G401.6 (cell line): ENCODE data around the gene LRRC37A3.
"Not testable (repeated sequence)": the region's sequence is repeated elsewhere in the genome, so short reads cannot be mapped to it uniquely, and the experiment has no call there.

ENCODE experiments used
- FAIRE-seq: peaks from 2 replicates; lab custom pipeline; 2012; peaks lifted over from hg19 to GRCh38; lab: Jason Lieb, UNC

Gene LRRC37A3

DNA sequence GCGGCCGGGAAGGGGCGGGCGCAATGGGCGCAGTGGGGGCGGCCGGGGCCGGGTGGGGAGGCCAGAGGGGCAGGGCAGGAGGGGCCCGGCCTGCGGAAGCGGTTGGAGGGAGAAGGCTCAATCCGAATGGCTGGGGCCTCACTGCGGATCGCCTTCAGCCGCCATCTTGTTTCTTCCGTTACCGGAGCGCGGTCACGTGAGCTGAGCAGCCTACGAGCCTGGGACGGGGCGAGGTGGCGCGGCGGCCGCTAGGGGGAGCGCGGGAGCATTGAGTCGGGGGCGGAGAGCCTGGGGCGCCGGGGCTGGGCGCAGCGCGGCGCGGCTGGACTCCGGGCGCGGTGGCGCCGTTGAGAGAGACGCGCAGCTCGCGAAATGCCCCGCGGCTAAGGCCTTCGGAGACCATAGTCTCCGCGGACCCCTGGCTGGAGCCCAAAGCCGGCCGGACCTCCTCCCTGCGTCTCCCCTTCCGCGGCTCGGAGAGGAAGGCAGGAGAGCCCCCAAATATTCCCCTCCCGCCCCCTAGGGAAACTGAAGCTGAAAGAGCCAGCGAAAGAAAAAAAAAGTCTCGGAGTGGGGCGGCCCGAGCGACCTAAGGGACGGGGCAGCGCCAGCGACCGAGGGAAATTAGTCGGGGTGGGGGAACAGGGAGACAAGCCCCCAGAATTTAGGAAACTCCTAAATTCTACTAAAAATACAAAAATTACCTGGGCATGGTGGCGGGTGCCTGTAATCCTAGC is at the start of gene LRRC37A3:
LRRC37A3 (minus strand) TSS at position 190 of the 737 bp plus-strand sequence. CDS start 22,221 bp downstream, outside the sequence.
- not testable (repeated sequence) for FAIRE-seq

DNA sequence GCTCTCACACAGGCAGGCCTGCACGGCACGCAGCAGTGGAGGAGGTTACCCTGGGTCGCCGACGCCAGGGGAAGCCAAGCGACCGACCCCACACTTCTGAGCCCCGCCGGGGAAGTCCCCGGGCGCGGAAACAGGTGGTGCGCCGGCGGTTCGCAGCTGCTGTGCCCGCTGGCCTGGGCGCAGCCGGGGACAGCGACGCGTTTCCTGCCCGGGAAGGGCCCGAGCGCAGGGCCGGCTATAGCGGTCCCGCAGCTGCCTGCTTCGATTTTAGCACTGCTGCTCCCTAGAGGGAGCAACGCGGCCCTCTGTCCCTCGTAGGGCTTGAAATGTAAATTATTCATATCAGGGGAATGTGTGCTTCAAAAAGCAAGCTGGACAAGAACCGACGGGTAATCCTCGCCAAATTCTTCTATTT is 46.6 kb upstream of the LRRC37A3 start:
- peak; percentile 37 for FAIRE-seq

DNA sequence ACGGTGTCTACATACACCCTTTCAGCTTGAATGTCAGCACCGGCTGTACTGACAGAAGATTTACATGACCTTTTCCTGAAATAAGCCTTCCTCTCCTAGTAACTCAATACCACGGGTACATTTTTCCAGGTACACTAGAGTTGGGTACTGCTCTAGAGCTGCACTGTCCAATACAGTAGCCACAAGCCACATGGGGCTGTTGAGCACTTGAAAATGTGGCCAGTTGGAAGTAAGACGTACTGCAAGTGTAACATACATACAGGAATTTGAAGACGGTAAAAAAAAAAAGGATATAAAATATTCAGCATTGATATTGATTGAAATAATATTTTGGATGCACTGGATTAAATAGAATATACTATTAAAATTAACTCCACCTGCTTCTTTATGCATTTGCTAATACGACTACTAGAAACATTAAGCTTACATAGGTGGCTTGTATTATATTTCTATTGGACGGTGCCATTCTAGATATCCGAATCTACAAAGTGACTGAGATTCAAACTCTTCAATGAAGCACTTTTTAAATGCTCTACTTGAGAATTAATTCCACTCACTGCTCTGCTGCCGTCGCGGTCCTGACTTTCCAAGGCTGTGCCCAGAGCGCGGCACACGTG is 46.1 kb upstream of the LRRC37A3 start:
- peak; percentile 42 for FAIRE-seq

DNA sequence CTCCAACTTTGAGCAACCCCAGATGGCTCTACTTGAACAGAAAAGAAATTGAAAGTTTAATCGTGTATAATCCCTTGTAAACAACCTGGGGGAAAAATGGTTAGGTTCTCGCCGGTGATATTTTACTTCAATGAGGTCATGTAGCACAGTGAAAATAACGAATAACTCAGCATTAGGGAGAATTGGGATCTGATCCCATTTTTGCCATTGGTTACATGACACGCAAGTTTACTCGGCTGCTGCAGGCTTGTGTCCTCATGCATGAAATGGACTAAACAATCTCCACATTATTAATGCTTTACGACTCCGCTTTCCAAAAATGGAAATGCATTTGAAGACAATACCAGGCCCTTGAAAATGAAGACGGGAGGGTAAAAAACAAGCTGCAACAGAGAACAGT is 45.5 kb upstream of the LRRC37A3 start:
- FAIRE-seq = no peak

DNA sequence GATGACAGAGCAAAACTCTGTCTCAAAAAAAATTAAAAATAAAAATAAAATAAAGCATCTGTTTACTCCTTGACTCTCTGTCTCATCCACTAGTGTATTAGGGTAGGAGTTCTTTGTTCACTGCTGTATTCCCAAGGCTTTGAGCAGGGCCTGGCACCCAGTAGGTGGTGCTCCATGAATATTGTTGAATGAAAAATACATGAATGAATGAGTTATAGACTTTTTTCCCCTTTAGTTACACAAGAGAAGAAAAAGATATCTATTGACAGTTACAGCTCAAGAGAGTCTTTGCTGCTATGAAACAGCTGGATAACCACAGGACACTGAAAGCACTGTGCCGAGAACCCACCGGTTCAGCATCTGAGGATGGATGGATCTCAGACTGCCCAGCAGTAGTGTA is 44.5 kb upstream of the LRRC37A3 start:
- FAIRE-seq = not testable (repeated sequence)

DNA sequence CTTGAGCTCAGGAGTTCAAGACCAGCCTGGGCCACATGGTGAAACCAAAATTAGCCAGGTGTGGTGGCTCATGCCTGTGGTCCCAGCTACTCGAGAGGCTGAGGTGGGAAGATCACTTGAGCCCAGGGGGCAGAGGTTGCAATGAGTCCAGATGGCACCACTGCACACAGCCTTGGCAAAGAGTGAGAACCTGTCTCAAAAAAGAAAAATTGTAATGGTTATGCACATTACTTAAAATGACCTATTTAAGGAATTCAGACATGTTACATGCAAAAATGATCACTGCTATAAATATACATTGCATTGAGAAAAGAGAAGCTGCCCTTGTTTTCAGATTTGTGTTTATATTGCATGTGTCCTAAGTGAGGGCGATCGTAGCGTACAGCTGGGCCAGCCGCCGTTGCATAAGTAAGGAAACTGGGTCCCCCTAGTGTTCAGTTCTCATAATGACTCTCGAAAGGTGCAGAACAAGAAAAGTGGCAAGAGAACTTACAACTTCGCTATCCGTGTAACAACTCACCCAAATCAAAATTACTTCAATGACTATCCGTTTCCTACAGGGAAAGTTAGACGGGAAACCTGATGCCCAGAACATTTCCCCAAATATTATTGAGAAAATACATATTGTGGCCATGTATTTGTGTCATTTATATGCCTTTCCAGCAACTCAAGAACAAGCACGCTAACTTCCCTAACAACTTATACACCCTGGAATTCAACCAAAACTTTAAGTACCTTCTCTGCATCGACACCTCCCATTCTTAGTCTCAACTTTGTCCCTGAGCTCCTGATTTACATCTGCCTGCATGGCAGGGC is 42.5 kb upstream of the LRRC37A3 start:
- peak; percentile 93 for FAIRE-seq

DNA sequence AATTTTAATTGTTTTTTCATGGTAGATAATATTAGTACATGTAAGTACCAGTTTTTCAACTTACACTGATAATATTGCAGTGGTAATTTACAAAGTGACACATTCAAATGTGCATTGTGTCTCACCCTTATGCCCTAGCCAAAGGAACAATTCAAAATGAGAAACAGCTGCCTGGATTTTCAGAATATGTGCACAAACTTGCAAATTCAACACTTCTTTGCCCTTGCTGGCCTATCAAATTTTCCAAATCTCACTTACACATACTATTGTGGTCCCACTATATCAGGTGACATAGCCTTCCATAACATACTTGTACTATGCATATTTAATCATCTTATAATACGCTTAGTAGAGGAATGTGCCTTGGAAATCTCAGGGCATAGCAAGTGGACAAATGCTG is 32.6 kb upstream of the LRRC37A3 start:
- no peak for FAIRE-seq

DNA sequence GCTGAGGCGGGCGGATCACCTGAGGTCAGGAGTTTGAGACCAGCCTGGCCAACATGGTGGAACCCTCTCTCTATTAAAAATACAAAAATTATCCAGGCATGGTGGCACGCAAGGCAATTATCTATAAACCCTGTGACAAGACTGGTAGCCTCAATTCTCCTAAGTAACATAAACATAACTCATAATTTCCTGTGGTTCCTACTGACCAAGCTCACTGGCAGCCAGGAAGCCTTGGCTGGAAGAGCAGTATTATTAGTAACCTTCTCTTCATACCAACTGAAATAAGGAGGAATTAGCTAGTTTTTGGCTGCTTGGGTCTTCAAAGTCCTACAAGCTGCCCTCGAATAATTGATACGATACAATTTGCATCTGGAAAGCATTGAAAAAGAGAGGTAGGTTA is 31.6 kb upstream of the LRRC37A3 start:
- FAIRE-seq = no peak

DNA sequence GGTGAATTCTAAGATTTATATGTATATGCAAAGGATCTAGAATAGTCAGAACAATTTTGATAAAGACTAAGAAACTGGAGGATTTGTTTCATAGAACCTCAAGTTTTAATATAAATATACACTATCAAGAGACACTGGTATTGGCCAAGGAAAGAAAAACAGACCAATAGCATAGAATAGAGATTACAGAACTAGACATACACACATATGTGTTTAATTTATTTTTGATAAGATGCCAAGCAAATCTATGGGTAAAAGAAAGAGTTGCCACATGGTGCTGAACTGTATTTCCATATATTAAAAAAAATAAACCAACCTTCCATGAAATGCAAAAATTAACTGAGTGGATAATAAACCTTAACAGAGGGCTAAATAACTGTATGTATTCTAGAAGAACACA is 27.9 kb upstream of the LRRC37A3 start:
- FAIRE-seq = no peak

DNA sequence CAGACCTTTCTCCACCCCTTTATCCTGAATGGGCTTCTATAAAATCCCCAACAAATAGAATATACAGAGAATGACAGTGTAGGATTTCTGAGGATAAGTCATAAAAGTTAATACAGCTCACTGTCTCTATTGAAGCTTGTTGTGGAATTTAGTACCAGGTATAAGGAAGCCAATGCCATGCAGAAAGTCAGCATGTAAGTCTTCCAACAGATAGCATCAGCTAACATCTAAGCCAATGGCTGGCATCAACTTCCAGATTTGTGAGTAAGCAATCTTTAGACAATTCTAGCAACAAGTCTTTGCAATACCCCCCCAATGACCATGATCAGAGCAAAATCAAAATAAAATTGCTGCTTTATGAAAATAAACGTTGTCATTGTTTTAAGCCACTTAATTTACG is 22.5 kb upstream of the LRRC37A3 start:
- no peak for FAIRE-seq

DNA sequence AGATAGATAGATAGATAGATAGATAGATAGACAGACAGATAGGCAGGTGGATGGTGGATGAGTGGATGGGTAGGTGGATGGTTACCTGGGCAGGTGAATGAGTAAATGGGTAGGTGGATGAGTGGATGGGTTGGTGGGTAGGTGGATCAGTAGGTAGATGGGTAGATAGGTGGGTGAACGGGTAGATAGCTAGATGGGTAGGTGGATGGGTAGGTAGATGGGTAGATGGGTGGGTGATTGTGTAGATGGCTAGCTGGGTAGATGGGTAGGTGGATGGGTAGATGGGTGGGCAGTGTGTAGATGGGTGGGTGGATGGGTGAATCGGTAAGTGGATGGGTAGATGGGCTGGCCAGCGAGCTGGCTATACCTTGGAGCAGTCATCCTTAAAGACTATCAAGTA is 21.8 kb upstream of the LRRC37A3 start:
- FAIRE-seq = no peak

DNA sequence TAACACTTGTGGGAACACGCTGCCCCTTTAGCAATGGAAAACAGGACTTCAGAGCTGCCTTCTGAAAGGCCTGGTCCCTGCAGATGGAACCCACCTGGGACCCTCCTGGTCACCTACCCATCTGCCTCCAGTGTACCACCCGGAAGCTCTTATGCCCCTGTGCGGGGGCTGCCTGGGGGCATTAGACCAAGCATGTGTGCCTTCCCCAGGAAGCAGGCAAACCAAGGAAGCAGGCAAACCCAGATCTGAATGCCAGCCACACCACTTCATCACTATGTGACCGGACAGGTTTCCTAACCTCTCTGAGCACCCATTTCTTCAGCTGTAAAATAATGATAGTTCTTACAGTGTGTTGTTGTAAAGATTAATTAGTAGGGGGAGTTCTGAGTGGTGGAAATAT is 20.8 kb upstream of the LRRC37A3 start:
- no peak for FAIRE-seq

DNA sequence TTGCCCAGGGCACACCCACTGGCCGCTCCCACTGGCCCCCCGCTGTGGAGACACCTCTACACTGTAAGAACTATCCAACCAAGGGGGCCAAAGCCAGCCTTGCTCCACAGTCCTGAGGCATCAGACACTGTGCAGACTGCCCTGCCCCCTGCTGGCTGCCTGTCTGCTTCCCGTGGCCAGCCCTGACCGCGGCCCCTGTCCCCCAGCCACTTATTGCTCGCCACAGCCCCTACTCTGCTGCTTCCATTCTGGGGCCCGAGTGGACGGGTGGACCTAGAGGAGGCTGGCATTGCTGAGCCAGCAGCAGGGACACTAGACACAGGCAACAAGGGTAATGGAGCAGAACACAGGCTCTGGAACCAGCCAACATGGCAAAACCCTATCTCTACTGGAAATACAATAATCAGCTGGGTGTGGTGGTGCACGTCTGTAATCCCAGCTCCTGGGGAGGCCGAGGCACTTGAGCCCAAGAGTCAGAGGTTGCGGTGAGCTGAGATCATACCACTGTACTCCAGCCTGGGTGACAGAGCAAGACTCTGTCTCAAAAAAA is 19.7 kb upstream of the LRRC37A3 start:
- no peak for FAIRE-seq

DNA sequence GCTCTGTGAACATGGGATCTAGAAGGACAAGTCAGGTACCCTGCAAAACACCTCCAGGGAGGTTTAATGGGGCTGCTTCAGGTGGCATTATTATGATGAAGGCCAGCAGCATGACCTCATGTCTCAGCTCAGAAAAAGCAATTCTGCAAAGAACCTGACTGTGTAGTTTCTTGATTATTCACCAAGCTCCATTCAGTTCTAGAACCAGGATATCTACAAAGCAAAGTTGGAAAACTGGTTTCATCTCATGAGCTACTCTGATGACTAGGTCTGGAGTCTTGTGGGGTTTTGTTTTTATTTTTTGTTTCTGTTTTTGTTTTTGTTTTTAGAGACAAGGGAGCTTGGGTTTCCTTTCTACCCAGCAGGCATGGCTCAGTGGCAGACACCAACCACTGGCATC is 19.0 kb upstream of the LRRC37A3 start:
- no peak for FAIRE-seq

DNA sequence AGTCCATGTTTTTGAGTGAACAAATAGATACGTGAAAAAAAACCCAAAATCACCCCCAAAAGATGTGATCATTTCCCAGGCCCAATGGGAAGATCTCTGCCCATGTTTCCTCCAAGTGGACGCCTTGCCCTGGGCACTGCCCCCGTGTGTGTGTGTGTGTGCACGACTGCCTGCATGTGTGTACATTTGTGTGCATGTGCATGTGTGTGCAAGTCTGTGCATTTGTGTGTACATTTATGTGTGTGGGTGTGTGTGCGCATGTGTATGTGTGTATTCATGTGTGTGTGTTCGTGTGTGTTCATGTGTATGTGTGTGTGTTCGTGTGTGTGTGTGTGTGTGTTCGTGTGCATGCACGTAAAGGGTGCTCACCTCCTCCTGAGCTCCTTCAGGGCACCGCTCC is 16.8 kb upstream of the LRRC37A3 start:
- no peak for FAIRE-seq

DNA sequence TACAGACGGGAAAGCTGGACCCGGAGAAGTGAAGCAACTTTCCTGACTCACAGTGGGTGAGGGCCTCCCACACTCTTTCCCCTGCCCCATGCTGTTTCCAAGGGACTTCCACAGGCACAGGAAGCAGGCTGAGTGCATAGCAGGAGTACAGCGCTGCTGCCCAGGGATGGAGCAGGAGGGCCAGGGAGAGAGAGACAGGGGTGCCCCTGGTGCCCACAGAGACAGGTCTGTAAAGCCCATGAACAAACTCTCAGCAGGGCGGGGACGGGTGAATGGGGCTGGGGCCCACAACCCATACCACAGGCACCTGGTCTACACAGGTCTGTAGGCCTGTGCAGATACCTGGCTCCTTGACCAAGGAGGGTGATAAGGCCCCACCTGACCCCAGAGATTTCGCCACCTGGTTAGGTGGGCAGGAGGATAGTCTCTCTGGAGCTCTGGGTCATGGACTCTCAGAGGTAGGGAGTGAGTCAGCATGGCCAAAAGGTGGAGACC is 15.1 kb upstream of the LRRC37A3 start:
- FAIRE-seq = not testable (repeated sequence)

DNA sequence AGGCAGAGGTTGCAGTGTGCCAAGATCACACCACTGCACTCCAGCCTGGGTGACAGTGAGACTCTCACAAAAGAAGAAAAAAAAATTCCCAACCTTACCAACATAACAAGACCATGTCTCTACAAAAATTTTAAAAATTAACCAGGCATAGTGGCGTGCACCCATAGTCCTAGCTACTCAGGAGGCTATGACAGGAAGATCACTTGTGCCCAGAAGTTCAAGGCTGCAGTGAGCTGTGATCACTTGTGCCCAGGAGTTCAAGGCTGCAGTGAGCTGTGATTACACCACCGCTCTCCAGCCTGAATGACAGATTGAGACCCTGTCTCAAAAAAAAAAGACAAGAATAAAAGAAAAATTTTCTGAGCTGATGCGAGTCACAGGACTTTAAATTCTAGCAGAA is 13.6 kb upstream of the LRRC37A3 start:
- FAIRE-seq = not testable (repeated sequence)

DNA sequence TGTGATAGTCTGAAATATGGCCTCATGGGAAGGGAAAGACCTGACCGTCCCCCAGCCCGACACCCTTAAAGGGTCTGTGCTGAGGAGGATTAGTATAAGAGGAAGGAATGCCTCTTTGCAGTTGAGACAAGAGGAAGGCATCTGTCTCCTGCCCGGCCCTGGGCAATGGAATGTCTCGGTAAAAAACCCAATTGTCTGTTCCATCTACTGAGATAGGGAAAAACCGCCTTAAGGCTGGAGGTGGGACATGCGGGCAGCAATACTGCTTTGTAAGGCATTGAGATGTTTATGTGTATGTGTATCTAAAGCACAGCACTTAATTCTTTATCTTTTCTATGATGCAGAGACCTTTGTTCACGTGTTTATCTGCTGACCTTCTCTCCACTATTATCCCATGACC is 11.1 kb upstream of the LRRC37A3 start:
- FAIRE-seq = not testable (repeated sequence)

DNA sequence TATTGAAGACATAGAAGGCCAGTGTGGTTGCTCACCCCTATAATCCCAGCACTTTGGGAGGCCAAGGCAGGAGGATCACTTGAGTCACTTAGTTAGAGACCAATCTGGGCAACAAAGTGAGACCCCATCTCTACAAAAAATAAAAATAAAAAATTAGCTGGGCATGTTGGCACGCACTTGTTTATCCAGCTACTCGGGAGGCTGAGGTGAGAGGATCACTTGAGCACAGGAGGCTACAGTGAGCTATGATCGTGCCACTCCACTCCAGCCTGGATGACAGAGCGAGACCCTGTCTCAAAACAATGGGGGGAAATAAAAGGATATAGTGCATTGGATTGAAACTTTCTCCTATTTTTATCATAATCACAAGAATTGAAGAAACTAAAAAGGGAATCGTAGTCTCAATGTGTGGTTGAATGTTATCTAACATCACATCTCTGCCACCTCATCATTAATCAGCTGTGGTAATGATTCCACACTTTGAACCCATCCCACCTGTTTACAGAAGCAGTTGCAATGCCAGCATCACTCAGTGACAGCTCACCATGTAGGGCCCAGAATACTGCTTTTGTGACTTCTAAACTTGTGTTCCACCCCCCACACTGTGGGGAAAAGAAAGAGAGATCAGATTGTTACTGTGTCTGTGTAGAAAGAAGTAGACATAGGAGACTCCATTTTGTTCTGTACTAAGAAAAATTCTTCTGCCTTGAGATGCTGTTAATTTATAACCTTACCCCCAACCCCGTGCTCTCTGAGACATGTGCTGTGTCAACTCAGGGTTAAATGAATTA is 10.3 kb upstream of the LRRC37A3 start:
- not testable (repeated sequence) for FAIRE-seq

DNA sequence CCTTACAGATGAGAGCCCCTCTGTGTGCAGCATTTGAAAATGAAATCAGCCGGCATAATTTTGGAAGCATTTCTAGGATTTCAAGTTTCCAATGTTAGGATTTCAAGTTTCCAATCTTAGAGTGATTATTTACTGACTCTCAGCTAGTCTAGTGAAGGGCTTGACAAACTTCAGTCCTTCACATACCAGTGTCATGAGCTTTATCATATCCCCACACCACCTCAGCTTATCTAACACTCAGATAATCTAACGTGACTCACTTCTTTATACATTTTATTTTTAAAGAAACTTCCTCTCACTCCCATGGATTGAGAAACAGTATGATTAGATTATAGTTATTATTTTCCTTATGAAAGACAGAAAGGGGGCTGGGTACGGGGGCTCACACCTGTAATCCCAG is 9.4 kb upstream of the LRRC37A3 start:
- FAIRE-seq = not testable (repeated sequence)

DNA sequence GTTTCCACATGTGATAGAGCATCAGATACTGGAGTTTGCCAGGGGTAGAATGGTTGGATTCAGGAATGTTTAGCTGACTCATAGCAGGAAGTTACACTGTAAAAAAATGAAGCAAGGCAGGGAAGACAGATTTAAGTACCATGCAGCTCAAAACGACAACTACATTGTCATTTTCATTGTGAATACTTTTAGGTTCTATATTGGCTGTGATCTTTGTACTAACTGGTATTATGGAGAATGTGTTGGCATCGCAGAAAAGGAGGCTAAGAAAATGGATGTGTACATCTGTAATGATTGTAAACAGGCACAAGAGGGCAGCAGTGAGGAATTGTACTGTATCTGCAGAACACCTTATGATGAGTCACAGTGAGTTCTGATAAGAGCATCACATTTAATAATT is 8.2 kb upstream of the LRRC37A3 start:
- FAIRE-seq = peak; percentile 93

DNA sequence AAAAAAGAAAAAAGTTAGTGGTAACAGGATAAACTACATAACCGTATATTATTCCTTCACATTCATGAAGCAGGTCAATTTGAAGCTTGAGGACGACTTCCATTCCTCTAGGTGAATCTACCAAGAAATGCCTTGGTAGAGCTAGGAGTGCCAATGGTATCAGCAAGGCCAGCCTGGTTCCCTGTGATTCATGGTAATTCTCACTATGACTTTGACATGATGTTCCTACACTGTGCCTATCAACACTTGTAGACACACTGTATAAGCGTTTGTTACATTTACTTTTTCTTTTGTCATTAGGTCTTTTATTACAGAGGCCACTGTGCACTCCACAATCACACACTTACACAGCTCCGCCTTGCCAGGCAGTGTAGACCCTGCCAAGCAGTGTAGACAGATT is 7.2 kb upstream of the LRRC37A3 start:
- FAIRE-seq = not testable (repeated sequence)
